Spleen (tissue), 11 donors: ENCODE data around the gene HLA-F. TPM values are rescaled to one million over a fixed set of nuclear protein-coding genes. Genes with fewer than 3 reads are reported as not detected.

Experiments used
- DNase-seq: peaks from one replicate; pipeline ENCODE4 v3.0.0-alpha.2; 2020
- H3K27ac ChIP-seq, 8 donors: fragments of 200-600 bp; sonication (generic) in 7 of 8; 1 replicate in 4 of 8; 2 replicates in 4 of 8; pipeline versions ENCODE4 v1.5.0 to v1.8.0; 2016 to 2021; ENCODE audit warnings: inconsistent platforms in 4 of 8, mild to moderate bottlenecking in 4 of 8, moderate library complexity in 1 of 8
- H3K27me3 ChIP-seq, 7 donors: fragments of 200-600 bp; sonication (generic) in 6 of 7; replicated peaks in 1 of 7; 1 replicate in 4 of 7; 2 replicates in 3 of 7; pipeline versions ENCODE4 v1.5.0 to v1.8.0; 2016 to 2021; ENCODE audit warnings: inconsistent platforms in 3 of 7, mild to moderate bottlenecking in 1 of 7
- H3K36me3 ChIP-seq, 6 donors: fragments of 200-600 bp; sonication (generic) in 5 of 6; 1 replicate in 4 of 6; 2 replicates in 2 of 6; pipeline versions ENCODE4 v1.5.0 to v1.8.0; 2016 to 2021; ENCODE audit warnings: inconsistent platforms in 2 of 6
- H3K4me1 ChIP-seq, 6 donors: fragments of 200-600 bp; sonication (generic) in 5 of 6; 1 replicate in 3 of 6; 2 replicates in 3 of 6; pipeline versions ENCODE4 v1.5.0 to v1.8.0; 2016 to 2021; ENCODE audit warnings: inconsistent platforms in 3 of 6
- H3K4me3 ChIP-seq, 8 donors: fragments of 200-600 bp; sonication (generic) in 7 of 8; 1 replicate in 4 of 8; 2 replicates in 4 of 8; pipeline versions ENCODE4 v1.5.0 to v1.8.0; 2016 to 2021; ENCODE audit warnings: inconsistent platforms in 4 of 8, mild to moderate bottlenecking in 4 of 8, moderate library complexity in 2 of 8
- H3K9me3 ChIP-seq, 8 donors: fragments of 200-600 bp; sonication (generic) in 7 of 8; 1 replicate in 4 of 8; 2 replicates in 4 of 8; pipeline versions ENCODE4 v1.5.0 to v1.8.0; 2016 to 2021; ENCODE audit warnings: inconsistent platforms in 4 of 8
- CTCF ChIP-seq, 11 experiments: fragments of 200-600 bp in 7 of 11; fragments of 450-650 bp in 4 of 11; sonication (generic) in 4 of 11; IDR thresholded peaks in 8 of 11; conservative IDR thresholded peaks in 3 of 11; 1 replicate in 7 of 11; 2 replicates in 4 of 11; pipeline versions ENCODE4 v1.4.0 to v1.8.0; 2016 to 2021; ENCODE audit warnings: antibody characterized with exemption in 11 of 11, inconsistent platforms in 4 of 11, mild to moderate bottlenecking in 1 of 11
- POLR2A ChIP-seq, 3 donors: fragments of 450-650 bp; IDR thresholded peaks; one replicate each; pipeline ENCODE4 v1.5.1; 2017; ENCODE audit warnings: antibody characterized with exemption in 3 of 3, mild to moderate bottlenecking in 1 of 3
- POLR2AphosphoS5 ChIP-seq, 3 donors: sonication (generic); formaldehyde crosslinking; IDR thresholded peaks; one replicate each; pipeline ENCODE4 v1.5.1; 2017; ENCODE audit warnings: antibody characterized with exemption in 3 of 3
- WGBS, 5 donors: extraction: QIAGEN DNeasy Blood & Tissue Kit in 3 of 5; methylation state at CpG; one replicate each; pipeline versions ENCODE4 v1.1.5 to v1.1.7; 2013 to 2018; 5-methylcytosine and 5-hydroxymethylcytosine counted together
- intact Hi-C: fragments of 100-400 bp; cut with DNase I; formaldehyde crosslinking; loops from one replicate; pipeline ENCODE4 v1.15.0; 2023; ENCODE audit warnings: low total_unique reads
- polyA plus RNA-seq, 3 donors: library from polyadenylated mRNA; stranded (reverse); fragments of 200-250 nt; gene quantifications; one replicate each; pipeline ENCODE4 v1.2.1, GENCODE V29; 2013
- total RNA-seq, 7 donors: library from RNA; depleted of rRNA in 3 of 7; stranded (reverse); fragments of >200 nt in 3 of 7; fragmentation: NEBNext Ultra II Directional in 4 of 7; extraction: Animal tissue kit (Norgen Biotek cat#: 25700) in 4 of 7; gene quantifications; one replicate each; pipeline versions ENCODE4 v1.1.0 to v1.2.1, GENCODE V29; 2016 to 2021
- donor health status: healthy with polysubstance abuse.
- donor health status: DM: no; HTN: no; CAD: no; lungs with moderate emphysema.
- donor health status: DM: no; HTN: no; CAD: no.
- donor health status: Bipolar disorder and iron deficiency.
- donor health status: healthy.
- donor health status: DM: no; HTN: no; CAD: no.
- donor health status: DM: yes; HTN: yes; CAD: no.

HLA-F gene
- total and polyA plus RNA-seq, 10 donors = 402 to 663 (median 509) TPM

DNA sequence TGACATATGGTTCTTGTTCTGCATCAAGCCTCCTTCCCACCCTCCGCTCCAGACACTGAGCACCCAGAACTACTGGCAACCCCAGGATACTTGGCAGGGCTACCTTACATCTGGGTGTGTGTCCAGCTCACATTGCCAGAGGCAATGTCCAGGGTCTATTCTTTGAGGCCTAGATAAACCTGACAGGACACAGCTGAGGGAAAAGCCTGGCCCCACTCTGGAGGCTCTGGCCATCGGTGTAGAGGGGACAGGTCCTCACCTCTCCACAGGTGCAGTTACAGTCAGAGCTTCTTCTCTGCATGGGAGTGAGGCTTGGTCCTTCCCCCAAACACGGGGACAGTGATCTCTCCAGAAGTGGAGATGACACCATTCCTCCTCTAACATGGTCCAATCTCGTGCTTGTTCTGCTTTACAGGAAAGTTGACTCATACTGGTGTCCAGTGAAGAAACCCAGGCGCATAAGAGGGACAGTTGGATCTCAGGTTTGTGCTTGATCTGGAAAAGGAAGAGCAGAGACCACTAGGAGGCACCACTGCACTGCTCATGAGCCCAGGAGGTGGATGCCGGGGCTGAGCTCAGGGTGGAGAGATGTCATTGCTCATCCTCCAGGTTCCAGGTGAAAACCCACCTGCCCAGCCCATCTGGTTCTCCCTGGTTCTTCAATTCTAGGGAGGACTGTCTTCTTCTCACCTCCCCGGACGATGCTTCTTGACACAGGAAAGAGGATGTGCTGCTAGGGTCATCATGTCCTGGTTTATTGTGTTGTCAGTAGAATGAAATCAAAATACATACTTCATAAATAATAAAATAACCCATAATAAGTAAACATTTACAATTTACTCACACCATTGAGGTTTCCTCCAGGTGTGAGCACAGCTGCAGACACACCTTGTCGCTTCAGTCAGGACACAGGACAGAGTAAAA is 14.7 kb downstream of the HLA-F start:
- intact Hi-C loops = loop anchor here (2.0 kb wide), 1 partner anchor 97 kb away; no protein-coding TSS in a partner anchor
- 42 to 55% (median 50%) methylated on average over 8 to 9 of the region's 9 CpGs for WGBS, 5 donors
- peaks cover 0 to 7% (median 0%) of the 10 kb centered on the region in 8 donors for H3K9me3 ChIP-seq
- no peak overlapping the region for H3K4me3 ChIP-seq
- TF ChIP-seq CTCF (IDR thresholded peaks at IDR 0.05 in 8 of 11, conservative IDR thresholded peaks at IDR 0.05 in 3 of 11) = peak; percentile 51 to 88 (median 72)
- TF ChIP-seq POLR2AphosphoS5 (IDR thresholded peaks at IDR 0.05) = peak in 2 of 3 donors; percentile 19 to 46
- no peak for TF ChIP-seq POLR2A (IDR thresholded peaks at IDR 0.05)
- peaks cover 0 to 16% (median 0%) of the 10 kb centered on the region in 6 donors for H3K4me1 ChIP-seq
- H3K27ac ChIP-seq = no peak overlapping the region
- DNase-seq = peak; percentile 88
- no peaks in the 10 kb centered on the region for H3K27me3 ChIP-seq
- peaks cover 0 to 4% (median 0%) of the 10 kb centered on the region in 6 donors for H3K36me3 ChIP-seq

GRCh38 chr6:29739136-29739881 is 16.1 kb downstream of the HLA-F start:
- Histone ChIP-seq H3K27me3 (no peaks in the 10 kb centered on the region), H3K27ac (no peak overlapping the region), H3K36me3 (peaks cover 0 to 13% (median 2%) of the 10 kb centered on the region in 6 donors), H3K9me3 (peaks cover 0 to 7% (median 0%) of the 10 kb centered on the region in 8 donors), H3K4me1 (peaks cover 0 to 11% (median 0%) of the 10 kb centered on the region in 6 donors), H3K4me3 (no peak overlapping the region)
- DNase-seq = no peak
- TF ChIP-seq CTCF (IDR thresholded peaks at IDR 0.05 in 8 of 11, conservative IDR thresholded peaks at IDR 0.05 in 3 of 11) (no peak), POLR2AphosphoS5 (IDR thresholded peaks at IDR 0.05) (no peak), POLR2A (IDR thresholded peaks at IDR 0.05) (no peak)
- intact Hi-C loops = no loop called here
- 54 to 87% (median 76%) methylated on average over 4 of the region's 4 CpGs for WGBS, 5 donors

GRCh38 chr6:29739882-29740261 is 16.6 kb downstream of the HLA-F start:
- TF ChIP-seq CTCF (IDR thresholded peaks at IDR 0.05 in 8 of 11, conservative IDR thresholded peaks at IDR 0.05 in 3 of 11) (no peak), POLR2A (IDR thresholded peaks at IDR 0.05) (no peak), POLR2AphosphoS5 (IDR thresholded peaks at IDR 0.05) (no peak)
- 97 to 100% (median 100%) methylated on average over 1 of the region's 1 CpG for WGBS, 5 donors
- Histone ChIP-seq H3K4me1 (peaks cover 0 to 5% (median 0%) of the 10 kb centered on the region in 6 donors), H3K27ac (no peak overlapping the region), H3K27me3 (no peaks in the 10 kb centered on the region), H3K4me3 (no peak overlapping the region), H3K9me3 (peaks cover 0 to 7% (median 0%) of the 10 kb centered on the region in 8 donors), H3K36me3 (peaks cover 0 to 18% (median 4%) of the 10 kb centered on the region in 6 donors)
- no peak for DNase-seq
- intact Hi-C loops = no loop called here
